ENCODE measurements around the gene FLNB.

Gene FLNB

DNA sequence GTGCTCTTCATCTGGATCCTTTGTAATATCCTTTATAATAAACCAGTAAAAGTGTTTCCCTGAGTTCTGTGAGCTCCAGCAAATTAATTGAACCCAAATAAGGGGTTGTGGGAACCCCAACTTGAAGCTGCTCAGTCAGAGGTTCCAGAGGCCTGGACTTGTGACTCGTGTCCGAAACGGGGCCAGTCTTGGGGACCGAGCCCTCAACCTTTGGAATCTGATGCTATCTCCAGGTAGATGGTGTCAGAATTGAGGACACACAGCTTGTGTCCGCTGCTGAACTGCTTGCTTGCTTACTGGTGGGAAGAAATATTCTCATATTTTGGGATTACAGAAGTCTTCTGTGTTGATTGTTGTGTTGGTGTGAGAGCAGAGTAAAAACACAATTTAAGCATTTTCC is 39.7 kb upstream of the FLNB start:
- H3K27ac ChIP-seq (ENCODE audit: low read depth, low read length), result no peak overlapping the region
- H3K4me3 ChIP-seq (ENCODE audit: low read length), result no peak overlapping the region
- 94% methylated on average over 5 of the region's 5 CpGs for WGBS
- H3K4me1 ChIP-seq (ENCODE audit: insufficient read depth, low read length), result peaks cover 15% of the 10 kb centered on the region
- H3K9me3 ChIP-seq (ENCODE audit: insufficient read depth, low read depth, low read length), result no peaks in the 10 kb centered on the region
- no peaks in the 10 kb centered on the region for H3K27me3 ChIP-seq (ENCODE audit: insufficient read depth, low read length)
- no peaks in the 10 kb centered on the region for H3K36me3 ChIP-seq (ENCODE audit: insufficient read depth, low read length)
- H3K9ac ChIP-seq (ENCODE audit: low read depth, low read length), result no peak overlapping the region

DNA sequence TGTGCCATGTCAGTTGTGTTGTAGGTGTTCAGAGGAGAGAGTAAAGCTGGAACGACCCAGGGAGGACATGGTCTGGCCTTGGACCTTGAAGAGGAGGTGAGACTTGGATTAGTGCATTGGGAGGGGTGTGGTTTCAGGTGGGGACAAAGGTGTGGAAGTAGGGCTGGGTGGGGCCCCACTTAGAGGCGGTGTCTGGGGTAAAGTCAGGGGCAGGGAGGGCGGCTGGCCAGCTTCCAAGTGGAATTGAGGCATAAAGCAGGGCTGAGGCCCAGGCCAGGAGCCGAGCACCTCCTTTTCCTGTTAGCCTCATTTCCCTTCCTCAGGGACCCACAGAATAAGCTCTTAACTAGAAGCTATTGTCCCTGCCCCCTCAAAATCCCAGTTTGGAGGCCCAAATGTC is 36.2 kb upstream of the FLNB start:
- 82% methylated on average over 4 of the region's 4 CpGs for WGBS
- H3K9ac ChIP-seq (ENCODE audit: low read depth, low read length), result no peak overlapping the region
- peaks cover 18% of the 10 kb centered on the region for H3K4me1 ChIP-seq (ENCODE audit: insufficient read depth, low read length)
- no peak overlapping the region for H3K4me3 ChIP-seq (ENCODE audit: low read length)
- no peaks in the 10 kb centered on the region for H3K27me3 ChIP-seq (ENCODE audit: insufficient read depth, low read length)
- no peaks in the 10 kb centered on the region for H3K36me3 ChIP-seq (ENCODE audit: insufficient read depth, low read length)
- H3K27ac ChIP-seq (ENCODE audit: low read depth, low read length), result no peak overlapping the region; the same call in 1 of the 2 replicates
- no peaks in the 10 kb centered on the region for H3K9me3 ChIP-seq (ENCODE audit: insufficient read depth, low read depth, low read length)

DNA sequence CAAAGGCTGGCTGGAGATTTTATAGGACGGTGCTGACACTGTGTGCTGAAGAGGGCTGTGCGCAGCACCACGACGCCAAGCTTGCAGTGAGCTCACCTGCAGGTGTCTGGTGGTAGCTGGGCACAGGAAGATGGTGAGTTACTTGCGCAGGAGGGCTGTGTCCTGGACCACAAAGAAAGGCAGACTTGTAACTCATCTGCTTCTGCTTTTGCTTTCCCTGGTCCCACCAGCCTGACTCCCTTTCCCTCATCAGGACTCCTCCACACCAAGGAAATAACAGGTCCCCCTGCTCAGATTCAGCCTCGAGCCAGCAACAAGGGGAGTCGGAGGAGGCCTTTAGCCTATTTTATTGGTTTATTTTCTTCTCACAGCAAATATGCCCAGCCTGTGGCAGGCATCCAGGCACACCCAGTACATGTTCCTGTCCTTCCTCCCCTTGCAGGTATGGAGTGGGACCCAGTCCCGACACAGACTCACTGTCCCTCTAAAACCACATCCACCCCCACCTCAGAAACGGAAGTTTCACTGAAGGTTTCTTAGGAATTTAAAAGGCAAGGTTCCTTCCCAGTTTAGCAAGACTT is 35.6 kb upstream of the FLNB start:
- Histone ChIP-seq H3K4me3 (ENCODE audit: low read length) (no peak overlapping the region), H3K9me3 (ENCODE audit: insufficient read depth, low read depth, low read length) (no peaks in the 10 kb centered on the region), H3K36me3 (ENCODE audit: insufficient read depth, low read length) (no peaks in the 10 kb centered on the region), H3K27ac (ENCODE audit: low read depth, low read length) (no peak overlapping the region; the same call in 1 of the 2 replicates), H3K9ac (ENCODE audit: low read depth, low read length) (no peak overlapping the region), H3K4me1 (ENCODE audit: insufficient read depth, low read length) (peaks cover 18% of the 10 kb centered on the region), H3K27me3 (ENCODE audit: insufficient read depth, low read length) (no peaks in the 10 kb centered on the region)
- WGBS, result 88% methylated on average over 9 of the region's 9 CpGs

DNA sequence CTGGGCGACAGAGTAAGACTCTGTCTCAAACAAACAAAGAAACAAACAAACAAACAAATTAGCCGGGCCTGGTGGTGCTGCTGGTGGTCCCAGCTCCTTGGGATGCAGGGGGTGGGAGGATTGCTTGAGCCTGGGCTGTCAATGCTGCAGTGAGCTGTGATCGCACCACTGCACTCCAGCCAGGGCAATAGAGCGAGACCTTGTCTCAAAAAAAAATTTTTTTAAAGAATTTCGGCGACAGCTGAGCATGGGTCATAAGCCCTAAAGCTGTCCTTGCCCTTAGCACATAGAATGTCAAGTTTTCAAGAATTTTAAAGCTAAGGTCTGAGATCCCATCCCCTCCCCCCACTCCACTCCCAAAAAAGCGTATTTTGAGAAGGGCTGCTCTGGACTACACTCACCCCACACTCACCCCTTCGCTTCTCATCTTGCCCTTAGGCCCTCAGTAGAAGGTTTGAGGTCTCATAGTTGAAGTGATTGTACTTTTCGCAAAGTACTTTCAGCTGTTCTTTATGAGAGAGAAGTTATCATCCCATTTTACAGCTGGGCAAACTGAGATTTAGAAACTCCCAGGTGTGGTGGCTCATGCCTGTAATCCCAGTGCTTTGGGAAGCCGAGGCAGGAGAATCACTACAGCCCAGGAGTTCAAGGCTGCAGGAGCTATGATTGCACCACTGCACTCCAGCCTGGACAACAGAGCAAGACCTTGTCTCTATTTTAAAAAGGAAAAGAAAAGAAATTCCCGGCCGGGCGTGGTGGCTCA is 34.3 kb upstream of the FLNB start:
- no peak overlapping the region for H3K4me3 ChIP-seq (ENCODE audit: low read length)
- H3K27me3 ChIP-seq (ENCODE audit: insufficient read depth, low read length), result no peaks in the 10 kb centered on the region
- H3K9me3 ChIP-seq (ENCODE audit: insufficient read depth, low read depth, low read length), result no peaks in the 10 kb centered on the region
- H3K36me3 ChIP-seq (ENCODE audit: insufficient read depth, low read length), result no peaks in the 10 kb centered on the region
- H3K27ac ChIP-seq (ENCODE audit: low read depth, low read length), result no peak overlapping the region
- WGBS, result 95% methylated on average over 13 of the region's 13 CpGs
- H3K9ac ChIP-seq (ENCODE audit: low read depth, low read length), result no peak overlapping the region
- peaks cover 18% of the 10 kb centered on the region for H3K4me1 ChIP-seq (ENCODE audit: insufficient read depth, low read length)

DNA sequence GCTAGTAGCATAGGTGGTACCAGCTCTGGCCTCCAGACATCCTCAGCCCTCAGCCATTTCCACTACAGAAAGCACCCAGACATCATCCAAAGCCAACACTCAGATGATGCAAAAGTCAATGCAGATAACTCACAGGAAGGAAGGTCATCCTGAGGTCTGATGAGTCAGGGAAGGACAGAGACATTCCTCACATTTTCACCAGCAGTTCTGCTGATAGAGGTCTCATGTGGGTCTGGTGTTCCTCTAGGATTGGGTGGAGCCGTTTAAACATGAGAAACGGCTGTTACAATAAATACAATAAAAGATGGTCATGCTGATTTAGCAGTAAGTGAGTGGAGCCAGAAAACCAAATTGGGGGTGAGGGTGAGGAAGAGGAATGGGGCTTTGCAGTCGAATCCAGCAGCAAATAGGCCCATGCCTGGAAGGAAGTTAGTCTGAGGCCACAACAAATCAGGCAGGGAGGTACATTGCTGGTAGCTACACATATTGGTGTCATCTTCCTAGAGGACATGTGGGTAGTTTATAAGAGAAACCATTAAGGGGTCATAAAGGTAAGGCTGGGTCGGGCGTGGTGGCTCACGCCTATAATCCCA is 33.3 kb upstream of the FLNB start:
- H3K27me3 ChIP-seq (ENCODE audit: insufficient read depth, low read length), result no peaks in the 10 kb centered on the region
- H3K9ac ChIP-seq (ENCODE audit: low read depth, low read length), result no peak overlapping the region
- H3K36me3 ChIP-seq (ENCODE audit: insufficient read depth, low read length), result no peaks in the 10 kb centered on the region
- peaks cover 12% of the 10 kb centered on the region for H3K4me1 ChIP-seq (ENCODE audit: insufficient read depth, low read length)
- WGBS, result 85% methylated on average over 6 of the region's 6 CpGs
- no peaks in the 10 kb centered on the region for H3K9me3 ChIP-seq (ENCODE audit: insufficient read depth, low read depth, low read length)
- H3K4me3 ChIP-seq (ENCODE audit: low read length), result no peak overlapping the region
- no peak overlapping the region for H3K27ac ChIP-seq (ENCODE audit: low read depth, low read length)

DNA sequence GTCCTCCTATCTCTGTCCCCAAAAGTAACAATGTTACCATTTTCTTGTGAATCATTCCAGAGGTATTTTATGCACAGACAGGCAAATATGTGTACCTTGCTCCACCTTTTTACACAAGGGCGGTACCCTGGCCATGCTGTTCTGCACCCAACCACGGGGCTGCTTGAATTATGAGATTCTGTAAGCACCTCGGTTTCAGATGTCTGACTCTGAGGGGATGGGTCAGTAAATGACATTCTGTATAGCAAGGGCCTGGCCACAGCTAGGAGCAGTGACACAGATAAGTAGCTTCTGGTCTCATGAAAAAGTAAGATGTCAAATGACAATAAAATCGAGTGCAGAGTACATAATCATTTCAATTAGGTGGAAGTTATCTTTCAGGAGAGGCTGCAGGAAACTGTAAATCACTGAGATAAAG is 30.4 kb upstream of the FLNB start:
- no peak overlapping the region for H3K4me3 ChIP-seq (ENCODE audit: low read length)
- WGBS, result 78% methylated on average over 4 of the region's 4 CpGs
- no peak overlapping the region for H3K27ac ChIP-seq (ENCODE audit: low read depth, low read length)
- H3K4me1 ChIP-seq (ENCODE audit: insufficient read depth, low read length), result peaks cover 4% of the 10 kb centered on the region
- no peaks in the 10 kb centered on the region for H3K27me3 ChIP-seq (ENCODE audit: insufficient read depth, low read length)
- H3K36me3 ChIP-seq (ENCODE audit: insufficient read depth, low read length), result no peaks in the 10 kb centered on the region
- no peak overlapping the region for H3K9ac ChIP-seq (ENCODE audit: low read depth, low read length)
- no peaks in the 10 kb centered on the region for H3K9me3 ChIP-seq (ENCODE audit: insufficient read depth, low read depth, low read length)

DNA sequence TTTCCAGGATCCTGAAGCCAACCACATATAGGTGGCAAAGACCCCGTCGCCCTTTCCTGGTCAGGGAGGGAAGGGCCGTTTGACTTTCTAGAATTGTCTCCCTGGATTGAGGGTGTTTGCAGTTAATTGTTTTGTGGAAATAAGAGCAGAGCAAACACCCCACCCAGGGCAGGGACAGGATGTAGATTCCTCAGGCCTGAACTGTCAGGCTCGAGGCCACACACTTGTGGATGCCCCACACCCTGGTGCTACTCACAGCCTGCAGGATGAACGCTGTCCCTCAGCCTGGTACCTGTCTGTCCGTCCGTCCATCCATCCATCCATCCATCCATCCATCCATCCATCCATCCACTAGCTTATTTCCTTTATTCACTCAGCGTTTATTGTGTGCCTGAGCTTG is 29.9 kb upstream of the FLNB start:
- no peak overlapping the region for H3K4me3 ChIP-seq (ENCODE audit: low read length)
- H3K27ac ChIP-seq (ENCODE audit: low read depth, low read length), result no peak overlapping the region
- H3K9me3 ChIP-seq (ENCODE audit: insufficient read depth, low read depth, low read length), result no peaks in the 10 kb centered on the region
- H3K9ac ChIP-seq (ENCODE audit: low read depth, low read length), result no peak overlapping the region
- no peaks in the 10 kb centered on the region for H3K36me3 ChIP-seq (ENCODE audit: insufficient read depth, low read length)
- peaks cover 3% of the 10 kb centered on the region; the same call in 1 of the 2 replicates for H3K4me1 ChIP-seq (ENCODE audit: insufficient read depth, low read length)
- WGBS, result 85% methylated on average over 8 of the region's 8 CpGs
- H3K27me3 ChIP-seq (ENCODE audit: insufficient read depth, low read length), result no peaks in the 10 kb centered on the region

DNA sequence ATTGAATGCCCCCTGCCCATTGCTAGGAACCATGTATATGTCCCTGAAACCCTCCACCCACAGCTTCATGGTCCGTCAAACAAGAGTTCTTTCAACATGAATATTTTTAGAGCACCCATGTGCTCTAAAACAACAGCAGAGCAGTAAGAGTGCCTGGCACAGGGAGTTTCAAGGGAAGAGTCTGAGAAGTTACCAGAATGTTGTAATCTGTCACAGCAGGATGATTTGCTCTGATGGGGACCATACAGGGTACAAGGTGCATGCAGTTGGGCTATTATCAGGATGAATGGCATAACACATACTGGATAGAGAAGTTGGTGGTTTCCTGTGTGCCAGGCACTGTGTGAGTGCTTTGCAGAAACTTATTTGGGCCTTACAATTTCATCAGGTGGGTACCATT is 27.8 kb upstream of the FLNB start:
- Histone ChIP-seq H3K36me3 (ENCODE audit: insufficient read depth, low read length) (no peaks in the 10 kb centered on the region), H3K9ac (ENCODE audit: low read depth, low read length) (no peak overlapping the region), H3K9me3 (ENCODE audit: insufficient read depth, low read depth, low read length) (no peaks in the 10 kb centered on the region), H3K4me1 (ENCODE audit: insufficient read depth, low read length) (peaks cover 5% of the 10 kb centered on the region; the same call in 1 of the 2 replicates), H3K4me3 (ENCODE audit: low read length) (no peak overlapping the region), H3K27ac (ENCODE audit: low read depth, low read length) (no peak overlapping the region), H3K27me3 (ENCODE audit: insufficient read depth, low read length) (no peaks in the 10 kb centered on the region; the same call in 1 of the 2 replicates)
- 92% methylated on average over 1 of the region's 1 CpG for WGBS

DNA sequence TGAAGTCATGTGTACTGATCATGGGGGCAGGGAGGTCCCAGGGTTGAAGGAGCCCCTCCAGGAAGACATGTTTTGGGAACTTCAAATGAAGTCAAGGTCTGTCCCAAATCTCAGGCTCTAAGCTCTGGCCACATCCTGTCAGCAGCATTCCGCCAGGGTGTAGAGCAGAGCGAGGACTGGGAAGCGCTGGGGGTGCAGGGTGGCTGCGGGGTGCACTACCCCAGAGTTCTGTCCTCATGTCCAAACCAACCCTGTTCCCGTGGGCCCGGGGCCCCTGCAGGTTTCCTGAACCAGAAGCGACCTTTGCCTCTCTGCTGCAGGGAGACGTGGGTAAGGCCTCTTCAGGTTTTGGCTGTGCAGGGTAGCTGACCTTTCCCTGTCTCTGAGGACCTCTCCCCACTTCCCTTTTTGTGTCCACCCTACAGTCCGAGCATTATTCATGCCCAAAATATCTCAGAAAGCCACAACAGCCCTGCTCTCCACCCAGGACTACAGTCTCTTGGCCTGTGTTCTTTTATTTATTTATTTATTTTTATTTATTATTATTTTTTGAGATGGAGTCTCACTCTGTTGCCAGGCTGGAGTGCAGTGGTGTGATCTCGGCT is 26.6 kb upstream of the FLNB start:
- Histone ChIP-seq H3K36me3 (ENCODE audit: insufficient read depth, low read length) (no peaks in the 10 kb centered on the region), H3K9me3 (ENCODE audit: insufficient read depth, low read depth, low read length) (no peaks in the 10 kb centered on the region), H3K4me3 (ENCODE audit: low read length) (no peak overlapping the region), H3K27ac (ENCODE audit: low read depth, low read length) (no peak overlapping the region), H3K9ac (ENCODE audit: low read depth, low read length) (no peak overlapping the region), H3K27me3 (ENCODE audit: insufficient read depth, low read length) (no peaks in the 10 kb centered on the region; the same call in 1 of the 2 replicates), H3K4me1 (ENCODE audit: insufficient read depth, low read length) (peaks cover 5% of the 10 kb centered on the region; the same call in 1 of the 2 replicates)
- WGBS, result 92% methylated on average over 9 of the region's 10 CpGs

DNA sequence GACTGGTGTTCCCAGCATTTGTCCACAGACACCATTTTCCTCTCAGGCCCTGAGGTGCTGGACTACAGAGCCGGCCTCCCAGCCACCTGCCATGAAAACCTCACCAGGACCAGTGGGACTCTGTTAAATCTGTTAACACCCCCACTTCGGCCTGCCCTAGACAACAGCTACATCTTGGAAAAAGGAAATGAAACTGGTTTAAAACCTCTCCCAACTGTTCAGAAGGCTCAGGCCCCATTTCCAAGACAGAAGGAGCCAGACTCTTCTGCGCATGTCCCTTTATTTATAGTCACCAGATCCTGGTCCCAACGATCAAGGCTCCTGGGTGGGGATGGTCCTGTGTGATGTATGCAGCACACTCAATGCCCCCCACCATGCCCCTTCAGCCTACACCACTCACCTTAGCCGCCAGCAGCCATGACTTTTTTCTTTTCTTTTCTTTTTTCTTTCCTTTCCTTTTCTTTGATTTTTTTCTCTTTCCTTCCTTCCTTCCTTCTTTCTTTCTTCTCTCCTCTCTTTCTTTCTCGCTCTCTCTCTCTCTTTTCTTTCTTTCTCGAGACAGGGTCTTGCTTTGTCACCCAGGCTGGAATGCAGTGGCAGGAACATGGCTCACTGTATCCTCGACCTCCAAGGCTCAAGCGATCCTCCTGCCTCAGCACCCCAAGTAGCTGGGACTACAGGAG is 25.5 kb upstream of the FLNB start:
- no peak overlapping the region for H3K27ac ChIP-seq (ENCODE audit: low read depth, low read length)
- no peaks in the 10 kb centered on the region for H3K9me3 ChIP-seq (ENCODE audit: insufficient read depth, low read depth, low read length)
- no peak overlapping the region for H3K4me3 ChIP-seq (ENCODE audit: low read length)
- no peak overlapping the region for H3K9ac ChIP-seq (ENCODE audit: low read depth, low read length)
- no peaks in the 10 kb centered on the region for H3K36me3 ChIP-seq (ENCODE audit: insufficient read depth, low read length)
- WGBS, result 90% methylated on average over 9 of the region's 9 CpGs
- H3K4me1 ChIP-seq (ENCODE audit: insufficient read depth, low read length), result peaks cover 5% of the 10 kb centered on the region; the same call in 1 of the 2 replicates
- H3K27me3 ChIP-seq (ENCODE audit: insufficient read depth, low read length), result no peaks in the 10 kb centered on the region; the same call in 1 of the 2 replicates

Data from HUES64 (cell line).